HEK293 (cell line): Measurements from ENCODE around the gene AVPR1B.

Source experiments
- CTCF ChIA-PET: fragments of 350-600 bp; formaldehyde crosslinking; extraction: SDS; loops from one replicate; lab custom pipeline; 2021; ENCODE audit warnings: antibody characterized with exemption; lab: Yijun Ruan, JAX
- POLR2A ChIA-PET: fragments of 300-600 bp; formaldehyde crosslinking; extraction: SDS; loops from one replicate; lab custom pipeline; 2020; ENCODE audit warnings: antibody characterized with exemption, inconsistent platforms; lab: Yijun Ruan, JAX
- H3K27ac ChIP-seq: fragments of 200-500 bp; sonication (Bioruptor generic); 2 replicates; pipeline ENCODE4 v1.5.1; 2014; ENCODE audit warnings: low read depth, low read length, control low read depth, inconsistent platforms; ENCODE audit errors: extremely low read depth
- H3K36me3 ChIP-seq, 2 experiments: fragments of 200-500 bp in 1 of 2; sonication (Bioruptor generic) in 1 of 2; 1 replicate in 1 of 2; 2 replicates in 1 of 2; pipeline ENCODE4 v1.5.1; 2014 to 2017; ENCODE audit warnings: inconsistent platforms in 2 of 2, low read length in 2 of 2; ENCODE audit not compliant: control insufficient read depth in 2 of 2, insufficient read depth in 1 of 2
- H3K4me1 ChIP-seq: fragments of 200-500 bp; sonication (Bioruptor generic); 2 replicates; pipeline ENCODE4 v1.5.1; 2014; ENCODE audit warnings: mild to moderate bottlenecking, low read length, inconsistent platforms; ENCODE audit not compliant: control insufficient read depth, insufficient read depth
- H3K4me3 ChIP-seq: 2 replicates; pipeline ENCODE4 v1.5.1; 2011; ENCODE audit warnings: low read depth, mild to moderate bottlenecking, control low read depth, low read length, moderate library complexity
- H3K9me3 ChIP-seq: fragments of 200-500 bp; sonication (Bioruptor generic); 2 replicates; pipeline ENCODE4 v1.5.1; 2014; ENCODE audit warnings: low read depth, low read length, inconsistent platforms; ENCODE audit not compliant: control insufficient read depth, insufficient read depth
- CTCF ChIP-seq: fragments of 450-650 bp; formaldehyde crosslinking; IDR thresholded peaks from 2 replicates; pipeline ENCODE4 v1.5.1; 2016; ENCODE audit warnings: missing biosample characterization, missing genetic modification characterization
- EGR2 ChIP-seq: fragments of 450-650 bp; formaldehyde crosslinking; IDR thresholded peaks from 2 replicates; pipeline ENCODE4 v1.5.1; 2016; ENCODE audit warnings: low read depth, missing biosample characterization, missing genetic modification characterization
- ELK4 ChIP-seq: IDR thresholded peaks from 2 replicates; pipeline ENCODE4 v1.6.1; 2011; ENCODE audit warnings: mild to moderate bottlenecking, low read depth, low read length, borderline replicate concordance
- GLI4 ChIP-seq: fragments of 450-650 bp; formaldehyde crosslinking; IDR thresholded peaks from 2 replicates; pipeline ENCODE4 v1.5.1; 2016; ENCODE audit warnings: missing biosample characterization, missing genetic modification characterization
- OSR2 ChIP-seq: fragments of 450-650 bp; formaldehyde crosslinking; IDR thresholded peaks from 2 replicates; pipeline ENCODE4 v1.5.1; 2016; ENCODE audit warnings: missing biosample characterization, missing genetic modification characterization
- PBX3 ChIP-seq: sonication (generic); formaldehyde crosslinking; IDR thresholded peaks from 2 replicates; pipeline ENCODE4 v1.8.1; 2022; ENCODE audit warnings: mild to moderate bottlenecking, moderate library complexity, missing genetic modification reagents
- ZBTB20 ChIP-seq: fragments of 450-650 bp; formaldehyde crosslinking; IDR thresholded peaks from 2 replicates; pipeline ENCODE4 v1.5.1; 2016; ENCODE audit warnings: missing biosample characterization, missing genetic modification characterization
- ZNF16 ChIP-seq: fragments of 450-650 bp; formaldehyde crosslinking; IDR thresholded peaks from 2 replicates; pipeline ENCODE4 v1.5.1; 2016; ENCODE audit warnings: low read depth, missing biosample characterization, missing genetic modification characterization
- ZNF184 ChIP-seq: fragments of 450-650 bp; IDR thresholded peaks from 2 replicates; pipeline ENCODE4 v1.5.1; 2018; ENCODE audit warnings: missing biosample characterization, mild to moderate bottlenecking, missing genetic modification characterization
- ZNF23 ChIP-seq: fragments of 450-650 bp; formaldehyde crosslinking; IDR thresholded peaks from 2 replicates; pipeline ENCODE4 v1.5.1; 2016; ENCODE audit warnings: missing biosample characterization, missing genetic modification characterization, borderline replicate concordance
- ZNF280D ChIP-seq: fragments of 450-650 bp; formaldehyde crosslinking; IDR thresholded peaks from 2 replicates; pipeline ENCODE4 v1.5.1; 2016; ENCODE audit warnings: missing biosample characterization, missing genetic modification characterization
- ZNF37A ChIP-seq: fragments of 450-650 bp; IDR thresholded peaks from 2 replicates; pipeline ENCODE4 v1.5.1; 2018; ENCODE audit warnings: missing biosample characterization, missing genetic modification characterization
- ZNF433 ChIP-seq: fragments of 450-650 bp; formaldehyde crosslinking; IDR thresholded peaks from 2 replicates; pipeline ENCODE4 v1.5.1; 2016; ENCODE audit warnings: missing biosample characterization, missing genetic modification characterization, low read depth
- ZNF488 ChIP-seq: fragments of 450-650 bp; formaldehyde crosslinking; IDR thresholded peaks from 2 replicates; pipeline ENCODE4 v1.5.1; 2016; ENCODE audit warnings: missing biosample characterization, missing genetic modification characterization
- ZNF623 ChIP-seq: fragments of 450-650 bp; formaldehyde crosslinking; IDR thresholded peaks from 2 replicates; pipeline ENCODE4 v1.5.1; 2016; ENCODE audit warnings: missing biosample characterization, missing genetic modification characterization
- ZNF629 ChIP-seq: fragments of 450-650 bp; formaldehyde crosslinking; IDR thresholded peaks from 2 replicates; pipeline ENCODE4 v1.5.1; 2017; ENCODE audit warnings: missing biosample characterization, missing genetic modification characterization
- ZNF777 ChIP-seq: fragments of 450-650 bp; formaldehyde crosslinking; IDR thresholded peaks from 2 replicates; pipeline ENCODE4 v1.5.1; 2017; ENCODE audit warnings: missing biosample characterization, missing genetic modification characterization, borderline replicate concordance
- ZNF792 ChIP-seq: fragments of 450-650 bp; formaldehyde crosslinking; IDR thresholded peaks from 2 replicates; pipeline ENCODE4 v1.5.1; 2016; ENCODE audit warnings: missing biosample characterization, missing genetic modification characterization
- ZSCAN16 ChIP-seq: fragments of 450-650 bp; formaldehyde crosslinking; IDR thresholded peaks from 2 replicates; pipeline ENCODE4 v1.5.1; 2016; ENCODE audit warnings: missing biosample characterization, missing genetic modification characterization

The AVPR1B gene

DNA sequence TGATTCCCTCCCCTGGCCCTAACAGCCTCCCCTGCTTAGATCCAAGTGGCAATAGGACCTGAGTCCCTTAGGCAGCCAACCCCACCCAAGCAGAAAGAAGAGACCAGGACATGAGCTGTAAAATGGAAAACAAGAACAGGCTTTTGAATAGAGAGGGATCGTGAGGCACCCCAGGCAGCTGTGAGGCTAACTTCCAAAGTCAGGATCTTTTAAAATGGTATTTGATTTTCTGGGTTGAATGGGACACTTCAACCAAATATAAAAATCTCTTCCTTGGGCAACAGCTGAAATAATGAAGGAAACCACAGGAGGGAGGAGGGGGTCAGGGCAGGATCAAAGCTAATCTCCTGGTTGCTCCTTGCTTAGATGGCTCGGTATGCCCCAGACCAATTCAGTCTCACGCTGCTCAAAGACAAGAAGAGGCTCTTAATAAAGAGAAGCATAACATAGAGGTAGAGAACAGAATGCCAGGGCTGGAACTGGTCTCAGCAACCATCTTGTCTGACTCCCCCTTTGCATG is 28.6 kb upstream of the AVPR1B start (continued):
- no peak for TF ChIP-seq PBX3 (CRISPR knock-in tag)
- TF ChIP-seq ZNF623 (tag by site-specific recombination) = no peak
- TF ChIP-seq ZNF488 (tag by site-specific recombination) = no peak
- TF ChIP-seq ZNF629 = no peak
- no peak for TF ChIP-seq ZNF184 (tag by site-specific recombination)

DNA sequence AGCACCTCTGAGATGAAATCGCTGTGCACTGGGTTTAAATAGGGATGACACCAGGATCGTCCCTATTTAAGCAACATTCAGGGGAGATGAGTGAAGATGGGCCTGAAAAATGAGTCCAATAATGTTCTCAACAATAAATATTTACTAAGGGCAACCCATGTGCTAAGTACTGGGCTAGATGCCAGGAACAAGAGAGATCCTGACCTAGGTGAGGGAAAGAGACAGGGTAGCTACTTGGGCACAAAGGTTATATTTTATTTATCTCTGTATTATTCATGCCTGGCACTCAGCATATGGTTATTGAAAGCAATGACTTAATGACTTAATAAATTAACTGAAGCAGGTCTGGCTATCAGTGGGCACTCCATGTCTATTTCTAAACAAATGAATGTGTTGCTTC is 27.4 kb upstream of the AVPR1B start:
- Histone ChIP-seq H3K27ac (no peak overlapping the region), H3K9me3 (no peaks in the 10 kb centered on the region), H3K36me3 (no peaks in the 10 kb centered on the region), H3K4me3 (no peak overlapping the region), H3K4me1 (0 out of 2 replicates have a peak, but pooled peaks cover 2% of the 10 kb centered on the region)
- CTCF ChIA-PET = interaction anchor here (0.6 to 1.2 kb wide), 2 partner anchors 115 to 487 kb away, joined by 3 read pairs; no protein-coding TSS in a partner anchor
- POLR2A ChIA-PET = no interaction called here
- TF ChIP-seq CTCF (tag by site-specific recombination) = no peak
- TF ChIP-seq ZNF23 (tag by site-specific recombination) = no peak
- TF ChIP-seq ZNF433 (tag by site-specific recombination) = no peak
- no peak for TF ChIP-seq ZNF16
- TF ChIP-seq ZBTB20 = no peak
- TF ChIP-seq ZSCAN16 (tag by site-specific recombination) = no peak
- no peak for TF ChIP-seq ZNF792 (tag by site-specific recombination)
- TF ChIP-seq ZNF777 (tag by site-specific recombination) = no peak
- TF ChIP-seq GLI4 (tag by site-specific recombination) = no peak
- TF ChIP-seq ELK4 = no peak
- TF ChIP-seq ZNF37A (tag by site-specific recombination) = no peak
- no peak for TF ChIP-seq ZNF280D (tag by site-specific recombination)
- TF ChIP-seq OSR2 = no peak
- TF ChIP-seq EGR2 (tag by site-specific recombination) = no peak
- TF ChIP-seq ZNF488 (tag by site-specific recombination) = no peak
